ENCODE results near the gene SERPINE2.

DNA sequence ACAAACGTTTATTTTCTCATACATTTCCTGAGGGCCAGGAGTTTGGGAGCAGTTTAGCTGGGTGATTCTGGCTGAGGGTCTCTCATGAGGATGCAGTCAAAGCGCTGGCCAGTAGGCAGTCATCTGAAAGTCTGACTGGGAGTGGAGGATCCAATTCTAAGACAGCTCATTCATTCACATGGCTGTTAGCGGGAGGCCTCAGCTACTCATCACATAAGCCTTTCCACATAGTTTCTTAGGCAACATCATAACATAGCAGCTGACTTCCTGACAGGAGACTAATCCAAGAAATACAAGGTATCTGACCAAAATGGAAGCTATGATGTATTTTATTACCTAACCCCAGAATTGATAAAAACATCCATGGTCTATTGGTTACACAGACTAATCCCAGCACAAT, 84.7 kb downstream of the SERPINE2 start:
- TF ChIP-seq, protein P1, sequence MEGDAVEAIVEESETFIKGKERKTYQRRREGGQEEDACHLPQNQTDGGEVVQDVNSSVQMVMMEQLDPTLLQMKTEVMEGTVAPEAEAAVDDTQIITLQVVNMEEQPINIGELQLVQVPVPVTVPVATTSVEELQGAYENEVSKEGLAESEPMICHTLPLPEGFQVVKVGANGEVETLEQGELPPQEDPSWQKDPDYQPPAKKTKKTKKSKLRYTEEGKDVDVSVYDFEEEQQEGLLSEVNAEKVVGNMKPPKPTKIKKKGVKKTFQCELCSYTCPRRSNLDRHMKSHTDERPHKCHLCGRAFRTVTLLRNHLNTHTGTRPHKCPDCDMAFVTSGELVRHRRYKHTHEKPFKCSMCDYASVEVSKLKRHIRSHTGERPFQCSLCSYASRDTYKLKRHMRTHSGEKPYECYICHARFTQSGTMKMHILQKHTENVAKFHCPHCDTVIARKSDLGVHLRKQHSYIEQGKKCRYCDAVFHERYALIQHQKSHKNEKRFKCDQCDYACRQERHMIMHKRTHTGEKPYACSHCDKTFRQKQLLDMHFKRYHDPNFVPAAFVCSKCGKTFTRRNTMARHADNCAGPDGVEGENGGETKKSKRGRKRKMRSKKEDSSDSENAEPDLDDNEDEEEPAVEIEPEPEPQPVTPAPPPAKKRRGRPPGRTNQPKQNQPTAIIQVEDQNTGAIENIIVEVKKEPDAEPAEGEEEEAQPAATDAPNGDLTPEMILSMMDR (IDR thresholded peaks at IDR 0.05), result no peak
- TF ChIP-seq POLR2A (IDR thresholded peaks at IDR 0.05), result no peak

Measured in heart left ventricle (tissue), 13 donors.